GM23338 (cell line): Measurements from ENCODE around the gene CIB4. TPM values are rescaled to one million over a fixed set of nuclear protein-coding genes. Genes with fewer than 3 reads are reported as not detected.

Experiments used
- ATAC-seq: fragments of 200-7000 bp; cut with Tn5 transposase; 3 replicates; pipeline ENCODE4 v1.9.1; 2020
- DNase-seq: peaks from one replicate; pipeline ENCODE4 v3.0.0-alpha.2; 2015; ENCODE audit warnings: low spot score
- H2AFZ ChIP-seq: fragments of 200-600 bp; sonication (generic); 2 replicates; pipeline ENCODE4 v1.8.0; 2016; ENCODE audit warnings: antibody characterized with exemption, mild to moderate bottlenecking, moderate library complexity
- H3F3A ChIP-seq: fragments of 200-600 bp; sonication (generic); replicated peaks from 2 replicates; pipeline ENCODE4 v1.8.0; 2017; ENCODE audit warnings: antibody characterized with exemption, mixed run types, low read depth
- H3K27ac ChIP-seq: fragments of 200-600 bp; sonication (generic); 2 replicates; pipeline ENCODE4 v1.6.1; 2016; ENCODE audit warnings: low read depth
- H3K27me3 ChIP-seq: fragments of 200-600 bp; sonication (generic); 2 replicates; pipeline ENCODE4 v1.8.0; 2016; ENCODE audit warnings: mild to moderate bottlenecking, mixed run types, moderate library complexity; ENCODE audit not compliant: insufficient read depth
- H3K36me3 ChIP-seq: fragments of 200-600 bp; sonication (generic); 2 replicates; pipeline ENCODE4 v1.8.0; 2016; ENCODE audit warnings: mild to moderate bottlenecking; ENCODE audit not compliant: insufficient read depth
- H3K4me1 ChIP-seq: fragments of 200-600 bp; sonication (generic); 2 replicates; pipeline ENCODE4 v1.8.0; 2016; ENCODE audit warnings: mild to moderate bottlenecking, moderate library complexity; ENCODE audit not compliant: insufficient read depth
- H3K4me2 ChIP-seq: fragments of 200-600 bp; sonication (generic); 2 replicates; pipeline ENCODE4 v1.7.1; 2017; ENCODE audit warnings: mixed run types
- H3K4me3 ChIP-seq: fragments of 200-600 bp; sonication (generic); 2 replicates; pipeline ENCODE4 v1.6.1; 2016; ENCODE audit warnings: mixed run types
- H3K79me2 ChIP-seq: fragments of 200-600 bp; sonication (generic); replicated peaks from 2 replicates; pipeline ENCODE4 v1.8.0; 2017; ENCODE audit warnings: mild to moderate bottlenecking; ENCODE audit not compliant: insufficient read depth
- H3K9me2 ChIP-seq: fragments of 200-600 bp; sonication (generic); 2 replicates; pipeline ENCODE4 v1.8.0; 2017; ENCODE audit not compliant: insufficient read depth
- H4K20me1 ChIP-seq: fragments of 200-600 bp; sonication (generic); replicated peaks from 2 replicates; pipeline ENCODE4 v1.8.0; 2017; ENCODE audit warnings: mild to moderate bottlenecking; ENCODE audit not compliant: insufficient read depth
- H3K27ac Mint-ChIP-seq: 2 replicates; pipeline ENCODE4 v1.8.0; 2020; ENCODE audit warnings: inconsistent platforms, mild to moderate bottlenecking, moderate library complexity, mixed read lengths
- H3K27me3 Mint-ChIP-seq: 3 replicates; pipeline ENCODE4 v1.8.0; 2022; ENCODE audit warnings: low read depth, mild to moderate bottlenecking, moderate library complexity, mixed read lengths, inconsistent platforms; ENCODE audit not compliant: insufficient read depth, poor library complexity
- H3K36me3 Mint-ChIP-seq: 3 replicates; pipeline ENCODE4 v1.8.0; 2021; ENCODE audit warnings: low read depth, mild to moderate bottlenecking, inconsistent platforms, moderate library complexity, mixed read lengths
- H3K4me1 Mint-ChIP-seq: 3 replicates; pipeline ENCODE4 v1.8.0; 2020; ENCODE audit warnings: mild to moderate bottlenecking, inconsistent platforms, mixed read lengths
- H3K4me3 Mint-ChIP-seq: 3 replicates; pipeline ENCODE4 v1.8.0; 2021; ENCODE audit warnings: moderate library complexity, mild to moderate bottlenecking, inconsistent platforms, mixed read lengths
- H3K9me3 Mint-ChIP-seq: 3 replicates; pipeline ENCODE4 v1.8.0; 2020; ENCODE audit warnings: moderate library complexity, mild to moderate bottlenecking, inconsistent platforms, mixed read lengths
- CREB1 ChIP-seq: fragments of 250-450 bp; sonication (Bioruptor Pico); IDR thresholded peaks from 2 replicates; pipeline ENCODE4 v1.5.0; 2020; ENCODE audit warnings: low read depth, mild to moderate bottlenecking, moderate library complexity
- JUNB ChIP-seq: IDR thresholded peaks from one replicate; pipeline ENCODE4 v1.6.1; 2016; ENCODE audit warnings: antibody characterized with exemption; ENCODE audit not compliant: unreplicated experiment
- POLR2AphosphoS5 ChIP-seq: IDR thresholded peaks from 2 replicates; pipeline ENCODE4 v1.6.1; 2016; ENCODE audit warnings: antibody characterized with exemption, low read depth
- STAT1 ChIP-seq: IDR thresholded peaks from one replicate; pipeline ENCODE4 v1.6.1; 2016; ENCODE audit warnings: antibody characterized with exemption; ENCODE audit not compliant: unreplicated experiment
- polyA plus RNA-seq: library from polyadenylated mRNA; unstranded; fragments of >200 nt; fragmentation: Nextera tagmentation; extraction: Ambion mirVana; gene quantifications from 2 replicates; pipeline ENCODE4 v1.2.1, GENCODE V29; 2016
- total RNA-seq: library from RNA; depleted of rRNA; stranded (reverse); fragments of >200 nt; shearing (Covaris generic); gene quantifications from 2 replicates; pipeline ENCODE4 v1.2.3, GENCODE V29; 2014
- TF ChIP-seq, protein P1 (sequence below): IDR thresholded peaks from one replicate; pipeline ENCODE4 v1.6.1; 2018; ENCODE audit warnings: antibody characterized with exemption; ENCODE audit not compliant: unreplicated experiment
- TF ChIP-seq, protein P2 (sequence below): fragments of 250-450 bp; sonication (Bioruptor Pico); IDR thresholded peaks from 2 replicates; pipeline ENCODE4 v1.5.0; 2020; ENCODE audit warnings: mild to moderate bottlenecking, moderate library complexity
- TF ChIP-seq, protein P3 (sequence below), 2 experiments: fragments of 200-600 bp in 1 of 2; sonication (generic) in 1 of 2; conservative IDR thresholded peaks; 2 replicates each; pipeline versions ENCODE4 v1.5.1 to v1.6.1; 2016 to 2017; ENCODE audit warnings: antibody characterized with exemption in 2 of 2, low read depth in 2 of 2, mild to moderate bottlenecking in 2 of 2, moderate library complexity in 1 of 2
- TF ChIP-seq, protein P4 (sequence below): IDR thresholded peaks from 2 replicates; pipeline ENCODE4 v1.6.1; 2016; ENCODE audit warnings: antibody characterized with exemption

The CIB4 gene
- total and polyA plus RNA-seq, 2 experiments from 2014 or later = not detected

GRCh38 chr2:26636935-26637334 lies 4.2 kb downstream of the CIB4 start:
- Histone ChIP-seq H3F3A (no peaks in the 10 kb centered on the region), H3K27me3 (no peaks in the 10 kb centered on the region), H3K4me1 (peaks cover 7% of the 10 kb centered on the region; the same call in 1 of the 2 replicates), H3K4me3 (no peak overlapping the region), H3K9me2 (no peaks in the 10 kb centered on the region), H2AFZ (no peak overlapping the region), H3K4me2 (no peak overlapping the region), H3K27ac (no peak overlapping the region), H4K20me1 (no peaks in the 10 kb centered on the region), H3K79me2 (no peaks in the 10 kb centered on the region), H3K36me3 (no peaks in the 10 kb centered on the region)
- Mint-ChIP-seq H3K4me3 (no peak overlapping the region), H3K27me3 (peaks cover 8% of the 10 kb centered on the region), H3K9me3 (no peaks in the 10 kb centered on the region), H3K36me3 (no peaks in the 10 kb centered on the region), H3K27ac (no peak overlapping the region), H3K4me1 (peaks cover 19% of the 10 kb centered on the region)
- TF ChIP-seq, protein P1, sequence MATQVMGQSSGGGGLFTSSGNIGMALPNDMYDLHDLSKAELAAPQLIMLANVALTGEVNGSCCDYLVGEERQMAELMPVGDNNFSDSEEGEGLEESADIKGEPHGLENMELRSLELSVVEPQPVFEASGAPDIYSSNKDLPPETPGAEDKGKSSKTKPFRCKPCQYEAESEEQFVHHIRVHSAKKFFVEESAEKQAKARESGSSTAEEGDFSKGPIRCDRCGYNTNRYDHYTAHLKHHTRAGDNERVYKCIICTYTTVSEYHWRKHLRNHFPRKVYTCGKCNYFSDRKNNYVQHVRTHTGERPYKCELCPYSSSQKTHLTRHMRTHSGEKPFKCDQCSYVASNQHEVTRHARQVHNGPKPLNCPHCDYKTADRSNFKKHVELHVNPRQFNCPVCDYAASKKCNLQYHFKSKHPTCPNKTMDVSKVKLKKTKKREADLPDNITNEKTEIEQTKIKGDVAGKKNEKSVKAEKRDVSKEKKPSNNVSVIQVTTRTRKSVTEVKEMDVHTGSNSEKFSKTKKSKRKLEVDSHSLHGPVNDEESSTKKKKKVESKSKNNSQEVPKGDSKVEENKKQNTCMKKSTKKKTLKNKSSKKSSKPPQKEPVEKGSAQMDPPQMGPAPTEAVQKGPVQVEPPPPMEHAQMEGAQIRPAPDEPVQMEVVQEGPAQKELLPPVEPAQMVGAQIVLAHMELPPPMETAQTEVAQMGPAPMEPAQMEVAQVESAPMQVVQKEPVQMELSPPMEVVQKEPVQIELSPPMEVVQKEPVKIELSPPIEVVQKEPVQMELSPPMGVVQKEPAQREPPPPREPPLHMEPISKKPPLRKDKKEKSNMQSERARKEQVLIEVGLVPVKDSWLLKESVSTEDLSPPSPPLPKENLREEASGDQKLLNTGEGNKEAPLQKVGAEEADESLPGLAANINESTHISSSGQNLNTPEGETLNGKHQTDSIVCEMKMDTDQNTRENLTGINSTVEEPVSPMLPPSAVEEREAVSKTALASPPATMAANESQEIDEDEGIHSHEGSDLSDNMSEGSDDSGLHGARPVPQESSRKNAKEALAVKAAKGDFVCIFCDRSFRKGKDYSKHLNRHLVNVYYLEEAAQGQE = no peak
- TF ChIP-seq, protein P2, sequence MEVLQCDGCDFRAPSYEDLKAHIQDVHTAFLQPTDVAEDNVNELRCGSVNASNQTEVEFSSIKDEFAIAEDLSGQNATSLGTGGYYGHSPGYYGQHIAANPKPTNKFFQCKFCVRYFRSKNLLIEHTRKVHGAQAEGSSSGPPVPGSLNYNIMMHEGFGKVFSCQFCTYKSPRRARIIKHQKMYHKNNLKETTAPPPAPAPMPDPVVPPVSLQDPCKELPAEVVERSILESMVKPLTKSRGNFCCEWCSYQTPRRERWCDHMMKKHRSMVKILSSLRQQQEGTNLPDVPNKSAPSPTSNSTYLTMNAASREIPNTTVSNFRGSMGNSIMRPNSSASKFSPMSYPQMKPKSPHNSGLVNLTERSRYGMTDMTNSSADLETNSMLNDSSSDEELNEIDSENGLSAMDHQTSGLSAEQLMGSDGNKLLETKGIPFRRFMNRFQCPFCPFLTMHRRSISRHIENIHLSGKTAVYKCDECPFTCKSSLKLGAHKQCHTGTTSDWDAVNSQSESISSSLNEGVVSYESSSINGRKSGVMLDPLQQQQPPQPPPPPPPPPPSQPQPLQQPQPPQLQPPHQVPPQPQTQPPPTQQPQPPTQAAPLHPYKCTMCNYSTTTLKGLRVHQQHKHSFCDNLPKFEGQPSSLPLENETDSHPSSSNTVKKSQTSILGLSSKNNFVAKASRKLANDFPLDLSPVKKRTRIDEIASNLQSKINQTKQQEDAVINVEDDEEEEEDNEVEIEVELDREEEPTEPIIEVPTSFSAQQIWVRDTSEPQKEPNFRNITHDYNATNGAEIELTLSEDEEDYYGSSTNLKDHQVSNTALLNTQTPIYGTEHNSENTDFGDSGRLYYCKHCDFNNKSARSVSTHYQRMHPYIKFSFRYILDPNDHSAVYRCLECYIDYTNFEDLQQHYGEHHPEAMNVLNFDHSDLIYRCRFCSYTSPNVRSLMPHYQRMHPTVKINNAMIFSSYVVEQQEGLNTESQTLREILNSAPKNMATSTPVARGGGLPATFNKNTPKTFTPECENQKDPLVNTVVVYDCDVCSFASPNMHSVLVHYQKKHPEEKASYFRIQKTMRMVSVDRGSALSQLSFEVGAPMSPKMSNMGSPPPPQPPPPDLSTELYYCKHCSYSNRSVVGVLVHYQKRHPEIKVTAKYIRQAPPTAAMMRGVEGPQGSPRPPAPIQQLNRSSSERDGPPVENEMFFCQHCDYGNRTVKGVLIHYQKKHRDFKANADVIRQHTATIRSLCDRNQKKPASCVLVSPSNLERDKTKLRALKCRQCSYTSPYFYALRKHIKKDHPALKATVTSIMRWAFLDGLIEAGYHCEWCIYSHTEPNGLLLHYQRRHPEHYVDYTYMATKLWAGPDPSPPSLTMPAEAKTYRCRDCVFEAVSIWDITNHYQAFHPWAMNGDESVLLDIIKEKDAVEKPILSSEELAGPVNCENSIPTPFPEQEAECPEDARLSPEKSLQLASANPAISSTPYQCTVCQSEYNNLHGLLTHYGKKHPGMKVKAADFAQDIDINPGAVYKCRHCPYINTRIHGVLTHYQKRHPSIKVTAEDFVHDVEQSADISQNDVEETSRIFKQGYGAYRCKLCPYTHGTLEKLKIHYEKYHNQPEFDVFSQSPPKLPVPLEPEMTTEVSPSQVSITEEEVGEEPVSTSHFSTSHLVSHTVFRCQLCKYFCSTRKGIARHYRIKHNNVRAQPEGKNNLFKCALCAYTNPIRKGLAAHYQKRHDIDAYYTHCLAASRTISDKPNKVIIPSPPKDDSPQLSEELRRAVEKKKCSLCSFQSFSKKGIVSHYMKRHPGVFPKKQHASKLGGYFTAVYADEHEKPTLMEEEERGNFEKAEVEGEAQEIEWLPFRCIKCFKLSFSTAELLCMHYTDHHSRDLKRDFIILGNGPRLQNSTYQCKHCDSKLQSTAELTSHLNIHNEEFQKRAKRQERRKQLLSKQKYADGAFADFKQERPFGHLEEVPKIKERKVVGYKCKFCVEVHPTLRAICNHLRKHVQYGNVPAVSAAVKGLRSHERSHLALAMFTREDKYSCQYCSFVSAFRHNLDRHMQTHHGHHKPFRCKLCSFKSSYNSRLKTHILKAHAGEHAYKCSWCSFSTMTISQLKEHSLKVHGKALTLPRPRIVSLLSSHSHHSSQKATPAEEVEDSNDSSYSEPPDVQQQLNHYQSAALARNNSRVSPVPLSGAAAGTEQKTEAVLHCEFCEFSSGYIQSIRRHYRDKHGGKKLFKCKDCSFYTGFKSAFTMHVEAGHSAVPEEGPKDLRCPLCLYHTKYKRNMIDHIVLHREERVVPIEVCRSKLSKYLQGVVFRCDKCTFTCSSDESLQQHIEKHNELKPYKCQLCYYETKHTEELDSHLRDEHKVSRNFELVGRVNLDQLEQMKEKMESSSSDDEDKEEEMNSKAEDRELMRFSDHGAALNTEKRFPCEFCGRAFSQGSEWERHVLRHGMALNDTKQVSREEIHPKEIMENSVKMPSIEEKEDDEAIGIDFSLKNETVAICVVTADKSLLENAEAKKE (CRISPR knock-in tag) = no peak
- TF ChIP-seq, protein P3, sequence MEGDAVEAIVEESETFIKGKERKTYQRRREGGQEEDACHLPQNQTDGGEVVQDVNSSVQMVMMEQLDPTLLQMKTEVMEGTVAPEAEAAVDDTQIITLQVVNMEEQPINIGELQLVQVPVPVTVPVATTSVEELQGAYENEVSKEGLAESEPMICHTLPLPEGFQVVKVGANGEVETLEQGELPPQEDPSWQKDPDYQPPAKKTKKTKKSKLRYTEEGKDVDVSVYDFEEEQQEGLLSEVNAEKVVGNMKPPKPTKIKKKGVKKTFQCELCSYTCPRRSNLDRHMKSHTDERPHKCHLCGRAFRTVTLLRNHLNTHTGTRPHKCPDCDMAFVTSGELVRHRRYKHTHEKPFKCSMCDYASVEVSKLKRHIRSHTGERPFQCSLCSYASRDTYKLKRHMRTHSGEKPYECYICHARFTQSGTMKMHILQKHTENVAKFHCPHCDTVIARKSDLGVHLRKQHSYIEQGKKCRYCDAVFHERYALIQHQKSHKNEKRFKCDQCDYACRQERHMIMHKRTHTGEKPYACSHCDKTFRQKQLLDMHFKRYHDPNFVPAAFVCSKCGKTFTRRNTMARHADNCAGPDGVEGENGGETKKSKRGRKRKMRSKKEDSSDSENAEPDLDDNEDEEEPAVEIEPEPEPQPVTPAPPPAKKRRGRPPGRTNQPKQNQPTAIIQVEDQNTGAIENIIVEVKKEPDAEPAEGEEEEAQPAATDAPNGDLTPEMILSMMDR (conservative IDR thresholded peaks at IDR 0.05; ENCODE audit: low read depth in 2 of 2) = no peak
- TF ChIP-seq POLR2AphosphoS5 = no peak
- TF ChIP-seq JUNB = no peak
- no peak for TF ChIP-seq STAT1
- TF ChIP-seq, protein P4, sequence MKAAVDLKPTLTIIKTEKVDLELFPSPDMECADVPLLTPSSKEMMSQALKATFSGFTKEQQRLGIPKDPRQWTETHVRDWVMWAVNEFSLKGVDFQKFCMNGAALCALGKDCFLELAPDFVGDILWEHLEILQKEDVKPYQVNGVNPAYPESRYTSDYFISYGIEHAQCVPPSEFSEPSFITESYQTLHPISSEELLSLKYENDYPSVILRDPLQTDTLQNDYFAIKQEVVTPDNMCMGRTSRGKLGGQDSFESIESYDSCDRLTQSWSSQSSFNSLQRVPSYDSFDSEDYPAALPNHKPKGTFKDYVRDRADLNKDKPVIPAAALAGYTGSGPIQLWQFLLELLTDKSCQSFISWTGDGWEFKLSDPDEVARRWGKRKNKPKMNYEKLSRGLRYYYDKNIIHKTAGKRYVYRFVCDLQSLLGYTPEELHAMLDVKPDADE = no peak
- TF ChIP-seq CREB1 (CRISPR knock-in tag) = no peak
- ATAC-seq = no peak
- DNase-seq = no peak
